Adrenal gland (tissue), 5 donors: ENCODE data around the gene CMTM8.

Experiments used
- CTCF ChIP-seq, 6 experiments: fragments of 450-650 bp in 4 of 6; fragments of 200-600 bp in 2 of 6; sonication (generic) in 1 of 6; IDR thresholded peaks; 1 replicate in 5 of 6; 2 replicates in 1 of 6; pipeline versions ENCODE4 v1.5.1 to v1.8.0; 2016 to 2021; ENCODE audit warnings: antibody characterized with exemption in 6 of 6, mild to moderate bottlenecking in 2 of 6, moderate library complexity in 1 of 6
- POLR2A ChIP-seq, 2 donors: fragments of 450-650 bp; IDR thresholded peaks; one replicate each; pipeline ENCODE4 v1.6.1; 2017; ENCODE audit warnings: antibody characterized with exemption in 2 of 2, mild to moderate bottlenecking in 2 of 2, moderate library complexity in 1 of 2
- donor health status: DM: no; HTN: no; CAD: no.

- TF ChIP-seq POLR2A (IDR thresholded peaks at IDR 0.05): no peak
- no peak for TF ChIP-seq CTCF (IDR thresholded peaks at IDR 0.05)
These were observed 72.7 kb downstream of the CMTM8 start for GRCh38 chr3:32310918-32311839.
